NB4 (cell line): ENCODE results near the gene SLC66A2.

Source experiments
- CTCF ChIP-seq: IDR thresholded peaks from one replicate; pipeline ENCODE4 v1.5.1; 2012; ENCODE audit warnings: low read depth, low read length
- MYC ChIP-seq: IDR thresholded peaks from 2 replicates; pipeline ENCODE4 v1.6.1; 2011; ENCODE audit warnings: low read depth, low read length

- TF ChIP-seq MYC = no peak
- TF ChIP-seq CTCF = no peak
These were observed 24.7 kb upstream of the SLC66A2 start for GRCh38 chr18:79975985-79976680.
